Kidney epithelial cell (primary cell): ENCODE results near the gene GTF3C1. TPM values are rescaled to one million over a fixed set of nuclear protein-coding genes. Genes with fewer than 3 reads are reported as not detected.

ENCODE experiments used
- DNase-seq: peaks from one replicate; pipeline ENCODE4 v3.0.0-alpha.2; 2010; ENCODE audit warnings: low read depth
- H3K27me3 ChIP-seq: 2 replicates; pipeline ENCODE4 v1.6.0; 2011; ENCODE audit warnings: low read length; ENCODE audit not compliant: control insufficient read depth, insufficient read depth
- H3K36me3 ChIP-seq: 2 replicates; pipeline ENCODE4 v1.5.1; 2011; ENCODE audit warnings: low read length; ENCODE audit not compliant: control insufficient read depth, insufficient read depth
- H3K4me3 ChIP-seq: 2 replicates; pipeline ENCODE4 v1.5.1; 2011; ENCODE audit warnings: low read depth, mild to moderate bottlenecking, control low read depth, low read length
- total RNA-seq: library from RNA; depleted of rRNA; stranded (reverse); fragments of >200 nt; gene quantifications from 2 replicates; pipeline ENCODE4 v1.2.3, GENCODE V29; 2015
- TF ChIP-seq, protein P1 (sequence below): IDR thresholded peaks from 2 replicates; pipeline ENCODE4 v1.5.1; 2011; ENCODE audit warnings: mild to moderate bottlenecking, moderate library complexity, low read length, control low read depth, inconsistent platforms; ENCODE audit not compliant: insufficient read depth, poor library complexity, severe bottlenecking

Gene GTF3C1
- total RNA-seq, 1 donor from 2014 or later, result 89.7 TPM

DNA sequence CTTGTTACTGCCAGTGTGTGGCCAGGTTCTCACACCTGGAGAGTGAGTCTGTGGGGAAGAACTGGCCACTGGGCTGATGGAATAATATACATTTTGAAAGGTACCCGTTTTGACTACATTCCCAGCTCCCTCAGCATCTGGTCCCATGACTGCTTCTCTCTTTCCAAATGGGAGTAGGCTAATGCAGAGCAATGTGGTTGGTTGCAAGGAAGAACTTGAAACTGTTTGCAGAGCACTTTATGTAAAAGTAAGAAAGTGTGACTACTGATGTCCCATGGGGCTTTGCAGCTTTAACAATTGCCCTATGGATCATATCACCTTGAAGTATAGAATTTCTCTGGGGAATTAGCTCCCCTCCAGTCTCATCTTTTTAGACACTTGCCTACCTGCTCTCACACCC lies 9.2 kb upstream of the GTF3C1 start:
- Histone ChIP-seq H3K4me3 (no peak overlapping the region), H3K36me3 (no peaks in the 10 kb centered on the region), H3K27me3 (no peaks in the 10 kb centered on the region)
- DNase-seq, result no peak
- TF ChIP-seq, protein P1, sequence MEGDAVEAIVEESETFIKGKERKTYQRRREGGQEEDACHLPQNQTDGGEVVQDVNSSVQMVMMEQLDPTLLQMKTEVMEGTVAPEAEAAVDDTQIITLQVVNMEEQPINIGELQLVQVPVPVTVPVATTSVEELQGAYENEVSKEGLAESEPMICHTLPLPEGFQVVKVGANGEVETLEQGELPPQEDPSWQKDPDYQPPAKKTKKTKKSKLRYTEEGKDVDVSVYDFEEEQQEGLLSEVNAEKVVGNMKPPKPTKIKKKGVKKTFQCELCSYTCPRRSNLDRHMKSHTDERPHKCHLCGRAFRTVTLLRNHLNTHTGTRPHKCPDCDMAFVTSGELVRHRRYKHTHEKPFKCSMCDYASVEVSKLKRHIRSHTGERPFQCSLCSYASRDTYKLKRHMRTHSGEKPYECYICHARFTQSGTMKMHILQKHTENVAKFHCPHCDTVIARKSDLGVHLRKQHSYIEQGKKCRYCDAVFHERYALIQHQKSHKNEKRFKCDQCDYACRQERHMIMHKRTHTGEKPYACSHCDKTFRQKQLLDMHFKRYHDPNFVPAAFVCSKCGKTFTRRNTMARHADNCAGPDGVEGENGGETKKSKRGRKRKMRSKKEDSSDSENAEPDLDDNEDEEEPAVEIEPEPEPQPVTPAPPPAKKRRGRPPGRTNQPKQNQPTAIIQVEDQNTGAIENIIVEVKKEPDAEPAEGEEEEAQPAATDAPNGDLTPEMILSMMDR, result no peak

DNA sequence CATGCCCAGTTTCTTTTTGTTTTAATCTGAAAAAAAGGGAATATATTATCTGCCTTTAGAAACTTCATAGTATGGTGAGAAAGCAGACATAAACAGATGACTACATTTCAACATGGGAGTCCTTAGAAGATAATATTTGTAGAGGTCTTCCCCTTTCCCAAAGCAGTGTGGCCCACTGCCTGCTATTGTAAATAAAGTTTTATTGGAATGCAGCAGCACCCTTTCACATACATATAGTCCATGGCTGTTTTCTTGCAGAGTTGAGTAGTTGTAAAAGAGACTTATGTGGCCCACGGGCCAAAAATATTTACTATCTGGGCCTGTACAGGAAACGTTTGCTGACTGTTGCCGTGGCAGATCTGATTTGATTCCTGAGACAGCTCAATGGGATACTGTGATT lies 8.7 kb upstream of the GTF3C1 start:
- no peak overlapping the region for H3K4me3 ChIP-seq
- H3K27me3 ChIP-seq, result no peaks in the 10 kb centered on the region
- no peaks in the 10 kb centered on the region for H3K36me3 ChIP-seq
- no peak for DNase-seq
- TF ChIP-seq, protein P1, result no peak

DNA sequence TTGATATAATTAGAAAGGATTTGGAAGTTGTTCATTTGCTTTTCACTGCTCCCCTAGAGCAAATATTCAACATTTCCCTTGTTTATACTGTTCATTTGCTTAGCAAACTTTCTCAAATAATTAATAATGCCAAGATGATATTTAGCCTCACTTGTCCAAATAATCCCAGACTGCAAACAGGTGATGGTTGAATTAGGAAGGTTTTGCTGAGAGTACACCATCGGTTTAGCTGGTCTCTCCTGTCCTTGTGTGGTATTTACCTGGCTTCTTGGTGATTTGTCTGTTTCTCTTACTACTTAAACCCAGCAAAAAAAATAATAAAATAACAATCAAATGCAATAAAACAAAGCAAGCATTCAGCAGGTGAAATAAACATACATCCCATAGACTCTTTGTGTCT lies 6.8 kb upstream of the GTF3C1 start:
- TF ChIP-seq, protein P1, result no peak
- H3K4me3 ChIP-seq, result no peak overlapping the region
- no peak for DNase-seq
- no peaks in the 10 kb centered on the region for H3K36me3 ChIP-seq
- H3K27me3 ChIP-seq, result no peaks in the 10 kb centered on the region

DNA sequence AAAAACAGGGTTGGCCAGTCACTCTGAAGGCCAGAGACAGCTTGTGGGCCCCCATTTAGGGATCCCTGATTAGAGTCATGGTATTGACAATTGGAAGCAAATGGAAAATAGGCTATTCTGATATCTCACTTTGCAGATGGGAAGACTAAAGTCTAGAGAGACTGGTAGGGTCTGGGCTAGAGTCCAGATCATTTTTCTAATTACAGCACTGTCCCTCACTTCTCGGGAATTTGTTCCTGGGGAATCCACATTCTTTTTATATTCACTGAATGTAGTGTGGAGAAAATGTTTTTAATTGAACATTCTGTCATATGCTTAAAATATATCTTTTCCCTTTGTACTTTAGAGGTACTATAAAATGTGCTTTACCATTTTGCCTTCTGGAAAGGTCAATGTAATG lies 1.3 kb upstream of the GTF3C1 start:
- H3K36me3 ChIP-seq, result no peaks in the 10 kb centered on the region
- no peak for DNase-seq
- no peaks in the 10 kb centered on the region for H3K27me3 ChIP-seq
- TF ChIP-seq, protein P1, result no peak
- H3K4me3 ChIP-seq, result no peak overlapping the region

DNA sequence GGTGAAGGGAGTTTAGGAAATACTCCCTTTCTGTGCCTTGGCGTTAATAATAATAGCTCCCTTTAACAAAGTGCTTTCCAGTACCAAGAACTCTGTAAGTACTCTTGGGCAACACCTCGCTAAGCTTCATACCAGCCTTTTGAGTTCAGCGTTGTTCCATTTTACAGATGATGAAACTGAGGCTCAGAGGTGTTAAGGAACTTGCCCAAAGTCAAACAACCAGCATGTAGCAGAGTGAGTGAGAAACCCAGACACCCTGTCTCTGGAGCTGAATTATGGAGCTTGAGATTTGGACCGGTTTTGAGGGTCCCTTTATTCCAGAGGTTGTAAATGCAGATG lies 838 bp upstream of the GTF3C1 start:
- TF ChIP-seq, protein P1, result no peak
- no peaks in the 10 kb centered on the region for H3K36me3 ChIP-seq
- DNase-seq, result no peak
- H3K27me3 ChIP-seq, result no peaks in the 10 kb centered on the region
- peak overlapping the region; percentile 100 for H3K4me3 ChIP-seq

DNA sequence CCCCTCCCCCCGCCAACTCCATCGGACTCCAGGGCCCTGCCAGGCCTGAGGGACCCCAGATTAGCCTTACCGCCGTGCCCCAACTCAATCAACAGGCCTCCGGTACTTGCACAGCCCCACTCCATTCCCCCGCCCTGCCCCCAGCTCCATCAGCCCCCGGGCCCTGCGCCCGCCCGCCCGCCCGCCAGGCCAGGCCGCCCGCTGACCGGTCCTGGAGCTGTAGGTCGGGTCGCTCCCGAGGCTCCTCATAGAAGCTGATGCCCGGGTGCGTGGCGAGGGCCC lies 308 bp downstream of the GTF3C1 start:
- Histone ChIP-seq H3K4me3 (peak overlapping the region; percentile 94), H3K36me3 (peaks cover 3% of the 10 kb centered on the region), H3K27me3 (no peaks in the 10 kb centered on the region)
- TF ChIP-seq, protein P1, result no peak
- DNase-seq, result no peak
